GM19395 (cell line): ENCODE results near the gene C5orf63.
"Not testable (repeated sequence)": the region's sequence is repeated elsewhere in the genome, so short reads cannot be mapped to it uniquely, and the experiment has no call there.

Experiments used
- ATAC-seq: cut with Tn5 transposase; IDR thresholded peaks from one replicate; pipeline ENCODE4 v1.9.1; 2021; ENCODE audit warnings: mild to moderate bottlenecking, moderate library complexity; ENCODE audit not compliant: unreplicated experiment

C5orf63 gene

GRCh38 chr5:127076315-127077129, 3.2 kb upstream of the C5orf63 start:
- ATAC-seq = no peak

GRCh38 chr5:127074466-127074865, 1.2 kb upstream of the C5orf63 start:
- no peak for ATAC-seq

DNA sequence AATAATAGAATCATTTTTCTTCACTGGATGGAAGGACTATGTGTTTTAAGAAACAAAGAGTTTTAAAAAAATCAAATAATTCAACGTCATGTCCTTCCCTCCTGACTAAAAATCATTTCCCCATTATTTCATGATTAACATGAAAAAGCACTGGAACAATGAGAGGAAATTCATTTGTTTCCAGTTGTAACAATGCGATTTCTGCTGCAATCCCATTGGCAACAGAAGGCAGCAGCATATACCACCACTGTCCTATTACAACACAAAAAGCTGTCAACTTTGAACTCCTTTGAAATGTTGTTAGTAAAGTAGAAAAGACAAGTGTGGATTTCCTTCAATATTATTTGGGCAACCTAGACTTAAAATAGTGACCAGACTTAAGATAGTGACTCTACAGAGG, 3.1 kb downstream of the C5orf63 start:
- no peak for ATAC-seq

DNA sequence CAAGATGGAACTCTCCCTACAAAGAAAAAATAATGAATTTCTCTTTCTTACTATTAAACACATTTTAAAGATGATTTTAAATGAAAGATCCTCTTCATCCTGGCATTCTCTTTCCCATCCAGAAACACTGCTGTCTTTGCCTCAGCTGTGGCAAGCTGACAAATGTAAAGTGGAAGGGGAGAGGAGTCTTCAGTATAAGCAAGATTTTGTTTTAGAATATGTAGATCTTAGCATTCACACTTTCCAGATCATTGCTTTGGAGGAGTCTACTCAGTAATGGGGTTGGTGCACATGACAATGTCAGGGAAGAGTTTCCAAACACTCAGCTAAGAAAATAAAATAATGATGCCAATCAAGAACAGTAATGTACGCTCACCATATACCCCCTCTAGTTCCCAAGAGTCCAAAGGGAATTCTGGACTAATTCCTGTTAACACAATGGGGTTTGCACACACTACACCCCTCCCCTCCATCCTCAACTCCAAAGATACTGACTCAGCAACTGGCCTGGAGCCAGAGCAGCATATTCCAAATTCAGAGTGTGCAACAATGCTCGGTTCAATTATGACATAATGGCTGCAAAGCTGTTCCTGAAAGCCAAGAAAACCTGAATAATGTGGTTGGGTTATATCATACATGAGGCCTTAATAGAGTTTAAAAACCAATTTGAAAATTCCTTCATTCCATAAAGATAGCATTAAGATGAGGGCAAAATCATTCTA, 4.6 kb downstream of the C5orf63 start:
- no peak for ATAC-seq

- ATAC-seq = no peak
Observed at GRCh38 chr5:127066721-127067120, 6.6 kb downstream of the C5orf63 start.

DNA sequence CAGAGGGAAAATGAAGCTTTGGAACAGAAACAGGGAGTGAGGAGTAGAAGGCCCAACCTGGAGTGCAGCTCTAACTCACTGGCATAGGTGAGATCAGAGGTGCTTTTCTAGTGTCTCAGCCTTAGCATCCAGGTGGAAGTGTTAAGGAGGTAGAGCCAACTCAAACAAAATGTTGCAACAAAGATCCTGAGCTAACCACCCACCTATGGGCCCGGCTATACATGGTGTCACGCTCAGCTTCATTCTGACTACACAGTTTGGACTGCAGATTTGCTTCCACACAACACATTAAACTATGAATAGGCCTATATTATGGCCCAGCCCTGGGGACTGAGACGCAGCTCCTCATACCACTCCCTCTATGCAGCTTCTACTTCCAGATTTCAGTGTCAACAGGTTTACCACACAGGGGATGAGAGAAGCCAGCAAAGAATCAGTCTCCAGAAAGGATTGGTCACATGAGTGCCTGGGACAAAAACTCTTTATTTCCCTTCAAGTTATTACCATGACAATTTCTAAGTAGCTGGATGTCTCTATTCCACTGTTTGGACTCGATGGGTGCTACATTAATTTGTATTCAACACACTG, 9.0 kb downstream of the C5orf63 start:
- no peak for ATAC-seq

DNA sequence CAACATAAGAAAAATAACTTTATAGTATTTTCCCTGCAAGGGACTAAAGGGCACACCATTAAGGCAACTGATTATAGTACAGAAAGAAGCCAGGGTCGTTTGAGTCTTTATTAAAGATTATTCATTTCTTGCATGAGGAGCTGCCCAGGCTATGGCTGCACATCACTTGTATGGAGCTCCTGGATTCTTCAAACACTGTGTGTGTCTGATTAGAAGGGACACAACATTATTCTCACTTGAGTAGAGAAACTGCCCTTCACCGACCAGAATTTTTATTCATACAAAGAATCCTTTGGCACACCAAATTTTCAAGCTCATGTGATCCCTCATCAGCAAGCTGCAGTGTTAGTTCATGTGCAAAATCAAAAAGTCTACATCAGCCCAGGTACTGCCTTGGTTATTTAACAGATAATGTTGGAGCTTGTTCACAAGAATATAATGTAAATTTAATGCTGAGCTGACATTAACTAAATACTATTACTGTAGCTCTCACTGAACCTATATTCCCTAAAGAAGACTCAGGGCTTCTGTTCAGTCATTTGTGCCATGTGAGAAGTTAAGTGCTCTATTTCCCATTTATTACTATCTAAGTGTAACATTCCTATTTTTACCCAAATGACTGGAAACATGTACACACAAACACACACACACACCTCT, 9.9 kb downstream of the C5orf63 start:
- no peak for ATAC-seq

DNA sequence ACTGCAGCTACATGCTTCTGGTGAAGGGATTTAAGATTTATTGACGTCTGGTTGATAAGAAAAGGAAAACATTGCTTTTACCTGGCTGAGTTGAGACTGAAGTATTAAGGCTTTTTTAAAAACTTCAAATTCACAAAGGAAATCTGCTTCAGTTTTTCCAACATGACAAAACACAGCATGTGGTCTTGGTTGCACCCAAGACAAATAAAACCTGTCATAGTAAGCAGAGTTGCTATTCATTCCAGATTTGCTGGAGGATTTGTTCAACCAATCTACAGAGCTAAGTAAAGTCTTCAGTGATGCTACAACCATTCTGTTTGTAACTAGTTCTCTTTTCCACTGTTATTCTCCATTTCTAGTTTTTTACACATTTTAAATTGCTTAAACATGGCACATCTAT, 11.3 kb downstream of the C5orf63 start:
- no peak for ATAC-seq

DNA sequence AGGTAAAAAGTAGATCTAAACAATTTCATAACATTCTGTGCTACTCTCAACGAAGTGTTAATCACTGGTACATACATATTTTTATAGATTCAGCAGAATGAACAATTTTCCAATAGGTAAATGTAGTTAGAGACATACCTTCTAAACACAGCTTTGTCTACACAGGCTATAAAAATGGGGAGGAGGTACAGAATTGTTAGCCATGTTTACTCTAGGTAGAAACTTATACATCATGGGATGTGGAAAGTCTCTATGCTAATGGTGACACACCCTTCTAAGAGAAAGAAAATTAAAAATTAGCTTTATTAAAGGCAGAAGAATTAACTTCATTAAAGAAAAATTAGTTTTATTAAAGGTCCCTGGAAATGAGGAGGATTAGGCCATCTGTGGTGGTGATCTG, 11.8 kb downstream of the C5orf63 start:
- ATAC-seq = no peak

DNA sequence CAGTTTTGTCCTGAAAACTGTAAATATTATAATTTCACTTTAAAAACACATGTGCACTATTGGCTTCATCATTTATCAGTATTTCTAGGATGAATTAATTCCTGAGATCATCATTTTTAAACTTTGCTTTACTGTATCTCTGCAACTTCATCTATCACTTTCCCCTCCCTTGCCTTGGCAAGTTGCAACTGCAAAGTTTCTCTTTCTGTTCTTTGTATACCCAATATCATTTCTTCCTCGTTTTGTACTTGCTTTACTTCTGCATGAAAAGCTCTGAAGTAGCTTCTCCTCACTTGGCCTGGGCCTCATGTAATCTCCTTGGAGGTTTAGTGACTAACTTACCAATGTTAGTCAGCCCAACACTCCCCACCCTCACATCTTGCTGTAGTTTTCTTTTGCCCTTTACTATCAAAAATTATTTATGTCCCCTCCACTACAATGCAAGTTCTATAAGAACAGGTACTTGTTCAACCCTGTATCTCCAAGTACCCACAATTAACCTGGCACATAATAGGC, 12.8 kb downstream of the C5orf63 start:
- peak; percentile 63 for ATAC-seq

- no peak for ATAC-seq
Observed at GRCh38 chr5:127056896-127057295, 16.4 kb downstream of the C5orf63 start.

GRCh38 chr5:127055880-127056653, 17.2 kb downstream of the C5orf63 start:
- ATAC-seq = no peak

DNA sequence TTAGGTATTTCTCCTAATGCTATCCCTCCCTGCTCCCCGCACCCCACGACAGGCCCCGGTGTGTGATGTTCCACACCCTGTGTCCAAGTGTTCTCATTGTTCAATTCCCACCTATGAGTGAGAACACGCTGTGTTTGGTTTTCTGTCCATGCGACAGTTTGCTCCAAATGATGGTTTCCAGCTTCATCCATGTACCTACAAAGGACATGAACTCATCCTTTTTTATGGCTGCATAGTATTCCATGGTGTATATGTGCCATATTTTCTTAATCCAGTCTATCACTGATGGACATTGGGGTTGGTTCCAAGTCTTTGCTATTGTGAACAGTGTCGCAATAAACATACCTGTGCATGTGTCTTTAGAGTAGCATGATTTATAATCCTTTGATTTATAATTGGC, 19.8 kb downstream of the C5orf63 start:
- ATAC-seq = not testable (repeated sequence)

DNA sequence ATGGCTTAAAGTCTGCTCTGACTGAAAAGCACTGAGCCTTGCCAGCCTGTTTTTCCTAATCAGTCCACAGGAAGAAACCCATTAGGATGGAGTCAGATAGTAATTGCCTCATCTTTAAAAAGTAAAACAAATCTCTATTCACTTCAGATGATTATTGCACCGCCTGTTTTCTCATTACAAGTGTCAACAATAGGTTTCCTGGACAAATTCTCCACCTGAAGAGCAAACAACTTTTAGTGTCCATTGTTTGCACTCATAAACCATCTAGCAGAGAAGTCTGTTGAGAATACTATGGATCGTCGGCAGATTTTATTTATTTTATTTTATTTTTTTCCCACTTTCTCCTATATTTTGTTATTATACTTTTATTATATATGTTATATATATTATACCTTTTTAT, 20.3 kb downstream of the C5orf63 start:
- no peak for ATAC-seq

GRCh38 chr5:127051591-127051990, 21.7 kb downstream of the C5orf63 start:
- no peak for ATAC-seq

GRCh38 chr5:127046343-127047072, 26.8 kb downstream of the C5orf63 start:
- no peak for ATAC-seq

DNA sequence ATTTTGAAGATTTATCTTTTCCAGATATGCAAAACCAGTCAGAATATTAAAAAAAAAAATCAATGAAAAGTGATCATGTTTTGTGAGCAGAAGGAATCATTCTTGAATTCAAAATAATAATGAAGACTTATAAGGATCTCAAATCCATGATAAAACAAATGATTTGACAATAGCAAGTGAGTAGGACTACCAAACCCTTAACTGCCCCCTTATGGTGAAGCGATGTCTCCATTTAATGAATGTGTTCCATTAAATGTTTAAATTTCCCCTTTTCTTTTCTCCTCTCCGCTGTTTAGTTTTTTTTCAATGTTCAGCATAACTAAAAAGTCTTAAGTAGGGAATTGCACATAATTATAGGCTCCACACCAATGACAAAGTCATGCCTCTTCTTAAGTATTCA, 30.7 kb downstream of the C5orf63 start:
- no peak for ATAC-seq

DNA sequence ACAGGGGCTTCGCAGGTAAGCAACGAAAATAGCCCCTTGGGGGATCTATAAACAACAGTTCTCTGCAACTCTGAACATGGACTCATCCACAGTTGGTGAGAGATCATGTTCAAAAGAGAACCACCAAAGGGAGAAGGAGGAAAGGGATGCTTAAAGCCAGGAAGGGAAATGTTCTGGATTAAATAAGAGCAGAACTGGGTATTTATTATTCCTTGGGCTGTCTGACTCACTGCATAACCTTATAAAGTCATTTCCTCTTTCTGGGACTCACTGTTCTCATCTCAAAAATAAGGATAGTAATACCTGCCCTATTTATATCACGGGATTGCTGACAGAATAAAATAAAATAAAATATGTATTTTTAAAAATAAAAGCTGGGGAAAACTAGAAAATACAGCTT, 31.7 kb downstream of the C5orf63 start:
- no peak for ATAC-seq

DNA sequence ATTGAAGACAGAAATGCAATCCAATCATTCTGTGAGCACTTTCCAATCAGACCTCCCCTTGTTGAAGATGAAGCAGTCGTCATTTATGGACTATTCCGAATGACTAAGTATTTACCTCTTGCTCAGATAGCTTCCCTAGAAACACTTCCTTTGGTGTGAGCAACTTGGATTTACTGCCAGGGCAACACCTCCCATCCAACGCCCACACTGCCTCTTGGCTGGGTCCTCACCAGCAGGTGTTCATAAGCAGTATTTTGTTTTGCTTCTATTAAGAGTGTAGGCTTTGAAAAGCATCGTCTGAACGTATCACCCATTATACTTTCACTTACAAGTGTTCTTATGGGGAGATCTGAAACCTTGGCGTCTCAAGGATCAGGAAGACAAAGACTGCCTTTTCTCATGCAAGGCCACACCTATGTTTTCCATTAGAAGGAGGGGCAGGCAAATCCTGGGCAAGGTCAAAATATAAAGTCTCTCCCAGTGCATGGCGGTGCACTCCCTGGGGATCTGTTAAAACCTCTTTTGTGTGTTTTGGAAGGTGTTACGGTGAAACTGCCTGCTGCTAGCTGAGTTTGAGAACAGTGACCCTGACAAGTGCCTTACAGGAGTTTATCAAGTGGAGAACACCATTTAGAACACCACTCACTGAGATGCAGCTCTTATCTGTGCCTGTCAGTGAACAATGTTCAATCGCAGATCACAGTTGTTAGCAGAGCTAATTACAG, 32.3 kb downstream of the C5orf63 start:
- no peak for ATAC-seq
